Stimulated activated CD4-positive, alpha-beta T cell treated with anti-CD3 and anti-CD28 coated beads, Interleukin-1b, Interleukin-23, amount 100 ng/mL, for 48 hours (primary cell): ENCODE data around the gene TMED4.
A peak's percentile ranks its signal among the peaks of the same experiment; 100 is the strongest.
"Not testable (repeated sequence)": the region's sequence is repeated elsewhere in the genome, so short reads cannot be mapped to it uniquely, and the experiment has no call there.

Experiments
- DNase-seq: peaks from one replicate; pipeline ENCODE4 v3.0.0-alpha.2; 2020

TMED4 gene

GRCh38 chr7:44568771-44569560 is 13.1 kb downstream of the TMED4 start:
- DNase-seq: no peak

GRCh38 chr7:44567884-44568283 is 14.1 kb downstream of the TMED4 start:
- no peak for DNase-seq

GRCh38 chr7:44566680-44567079 is 15.4 kb downstream of the TMED4 start:
- no peak for DNase-seq

- no peak for DNase-seq
Observed at GRCh38 chr7:44565795-44566559, 16.1 kb downstream of the TMED4 start.

GRCh38 chr7:44565097-44565794 is 16.8 kb downstream of the TMED4 start:
- peak; percentile 56 for DNase-seq

- no peak for DNase-seq
Observed at GRCh38 chr7:44564606-44565005, 17.4 kb downstream of the TMED4 start.

GRCh38 chr7:44563171-44563679 is 18.8 kb downstream of the TMED4 start:
- no peak for DNase-seq

- DNase-seq: not testable (repeated sequence)
Observed at GRCh38 chr7:44562622-44562962, 19.4 kb downstream of the TMED4 start.

GRCh38 chr7:44561962-44562621 is 19.9 kb downstream of the TMED4 start:
- no peak for DNase-seq

GRCh38 chr7:44561481-44561880 is 20.6 kb downstream of the TMED4 start:
- no peak for DNase-seq

- no peak for DNase-seq
Observed at GRCh38 chr7:44559485-44559884, 22.5 kb downstream of the TMED4 start.

GRCh38 chr7:44557485-44557884 is 24.5 kb downstream of the TMED4 start:
- no peak for DNase-seq

GRCh38 chr7:44555350-44555749 is 26.7 kb downstream of the TMED4 start:
- DNase-seq: no peak

GRCh38 chr7:44552473-44553005 is 29.5 kb downstream of the TMED4 start:
- DNase-seq: not testable (repeated sequence)

GRCh38 chr7:44549457-44549856 is 32.6 kb downstream of the TMED4 start:
- no peak for DNase-seq

- DNase-seq: no peak
Observed at GRCh38 chr7:44548893-44549292, 33.1 kb downstream of the TMED4 start.

- DNase-seq: no peak
Observed at GRCh38 chr7:44547536-44548231, 34.3 kb downstream of the TMED4 start.

- DNase-seq: no peak
Observed at GRCh38 chr7:44541876-44542610, 40.0 kb downstream of the TMED4 start.

- no peak for DNase-seq
Observed at GRCh38 chr7:44541028-44541869, 40.8 kb downstream of the TMED4 start, which contains the start of gene NPC1L1. Gene NPC1L1 (minus strand): TSS chr7:44541330. CDS start chr7:44541259, 71 bp downstream.

- no peak for DNase-seq
Observed at GRCh38 chr7:44540592-44541027, 41.4 kb downstream of the TMED4 start.
